ENCODE results near the gene MACC1. TPM values are rescaled to one million over a fixed set of nuclear protein-coding genes. Genes with fewer than 3 reads are reported as not detected.

Gene MACC1
- polyA plus RNA-seq, 1 donor (not counting 4 experiments of a cell fraction or from before 2014, with no cell fraction given), result 16.4 TPM

GRCh38 chr7:20131776-20132175 is 85.4 kb downstream of the MACC1 start:
- DNase-seq (ENCODE audit: low read depth, low spot score) (no peak), FAIRE-seq (no peak)
- H3K4me2 ChIP-seq (ENCODE audit: control insufficient read depth, extremely low read depth, insufficient read depth, low read depth, low read length), result no peak overlapping the region
- no peak overlapping the region for H3K27ac ChIP-seq (ENCODE audit: control insufficient read depth, insufficient read depth, low read length)
- H3K36me3 ChIP-seq (ENCODE audit: control insufficient read depth in 2 of 2, extremely low read depth in 1 of 2, insufficient read depth in 2 of 2, low read length in 2 of 2), result no peaks in the 10 kb centered on the region
- TF ChIP-seq EZH2 (IDR thresholded peaks at IDR 0.05; ENCODE audit: low read length), result no peak
- no peak for TF ChIP-seq CTCF (optimal IDR thresholded peaks at IDR 0.05 in 1 of 3, IDR thresholded peaks at IDR 0.05 in 1 of 3, conservative IDR thresholded peaks at IDR 0.05 in 1 of 3; ENCODE audit: extremely low read depth in 1 of 3, insufficient read depth in 2 of 3, low read length in 3 of 3)
- no peak overlapping the region for H3K4me3 ChIP-seq (ENCODE audit: control insufficient read depth in 2 of 3, extremely low read depth in 1 of 3, insufficient read depth in 2 of 3, low read depth in 1 of 3, low read length in 3 of 3)
- H4K20me1 ChIP-seq (ENCODE audit: control insufficient read depth, extremely low read depth, insufficient read depth, low read length), result no peaks in the 10 kb centered on the region
- H3K27me3 ChIP-seq (ENCODE audit: control insufficient read depth, extremely low read depth, insufficient read depth, low read length), result no peaks in the 10 kb centered on the region
- H3K9ac ChIP-seq (ENCODE audit: control insufficient read depth, extremely low read depth, insufficient read depth, low read length), result no peak overlapping the region
- H3K4me1 ChIP-seq (ENCODE audit: control insufficient read depth, extremely low read depth, insufficient read depth, low read length), result no peaks in the 10 kb centered on the region
- dilution Hi-C loops (cut with MboI; ENCODE audit: extremely low pct_ligation_motif_present, low sequenced_read_pairs), result no loop called here
- no peak overlapping the region for H2AFZ ChIP-seq (ENCODE audit: control insufficient read depth, low read length)
- no peaks in the 10 kb centered on the region for H3K9me1 ChIP-seq (ENCODE audit: control insufficient read depth, extremely low read depth, insufficient read depth, low read length)
- no peaks in the 10 kb centered on the region for H3K79me2 ChIP-seq (ENCODE audit: control insufficient read depth, insufficient read depth, low read length)
- no peaks in the 10 kb centered on the region for H3K9me3 ChIP-seq (ENCODE audit: control insufficient read depth, low read depth, low read length)

GRCh38 chr7:20129920-20130319 is 87.3 kb downstream of the MACC1 start:
- Histone ChIP-seq H3K4me1 (ENCODE audit: control insufficient read depth, extremely low read depth, insufficient read depth, low read length) (no peaks in the 10 kb centered on the region), H3K79me2 (ENCODE audit: control insufficient read depth, insufficient read depth, low read length) (no peaks in the 10 kb centered on the region), H3K4me3 (ENCODE audit: control insufficient read depth in 2 of 3, extremely low read depth in 1 of 3, insufficient read depth in 2 of 3, low read depth in 1 of 3, low read length in 3 of 3) (no peak overlapping the region), H2AFZ (ENCODE audit: control insufficient read depth, low read length) (no peak overlapping the region), H3K9me1 (ENCODE audit: control insufficient read depth, extremely low read depth, insufficient read depth, low read length) (no peaks in the 10 kb centered on the region), H3K4me2 (ENCODE audit: control insufficient read depth, extremely low read depth, insufficient read depth, low read depth, low read length) (no peak overlapping the region), H3K9ac (ENCODE audit: control insufficient read depth, extremely low read depth, insufficient read depth, low read length) (no peak overlapping the region), H3K36me3 (ENCODE audit: control insufficient read depth in 2 of 2, extremely low read depth in 1 of 2, insufficient read depth in 2 of 2, low read length in 2 of 2) (no peaks in the 10 kb centered on the region), H3K27me3 (ENCODE audit: control insufficient read depth, extremely low read depth, insufficient read depth, low read length) (no peaks in the 10 kb centered on the region), H4K20me1 (ENCODE audit: control insufficient read depth, extremely low read depth, insufficient read depth, low read length) (no peaks in the 10 kb centered on the region), H3K9me3 (ENCODE audit: control insufficient read depth, low read depth, low read length) (no peaks in the 10 kb centered on the region), H3K27ac (ENCODE audit: control insufficient read depth, insufficient read depth, low read length) (no peak overlapping the region)
- no peak for DNase-seq (ENCODE audit: low read depth, low spot score)
- dilution Hi-C loops (cut with MboI; ENCODE audit: extremely low pct_ligation_motif_present, low sequenced_read_pairs), result no loop called here
- TF ChIP-seq EZH2 (IDR thresholded peaks at IDR 0.05; ENCODE audit: low read length) (no peak), CTCF (optimal IDR thresholded peaks at IDR 0.05 in 1 of 3, IDR thresholded peaks at IDR 0.05 in 1 of 3, conservative IDR thresholded peaks at IDR 0.05 in 1 of 3; ENCODE audit: extremely low read depth in 1 of 3, insufficient read depth in 2 of 3, low read length in 3 of 3) (no peak)
- FAIRE-seq, result no peak

All from keratinocyte (primary cell).